Activated effector memory CD4-positive, alpha-beta T cell treated with Interleukin-2 at 50 U/mL for 16 hours (primary cell): Measurements from ENCODE around the gene CSF3.

Source experiments
- DNase-seq: peaks from one replicate; pipeline ENCODE4 v3.0.0-alpha.2; 2020

Gene CSF3, protein sequence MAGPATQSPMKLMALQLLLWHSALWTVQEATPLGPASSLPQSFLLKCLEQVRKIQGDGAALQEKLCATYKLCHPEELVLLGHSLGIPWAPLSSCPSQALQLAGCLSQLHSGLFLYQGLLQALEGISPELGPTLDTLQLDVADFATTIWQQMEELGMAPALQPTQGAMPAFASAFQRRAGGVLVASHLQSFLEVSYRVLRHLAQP

DNA sequence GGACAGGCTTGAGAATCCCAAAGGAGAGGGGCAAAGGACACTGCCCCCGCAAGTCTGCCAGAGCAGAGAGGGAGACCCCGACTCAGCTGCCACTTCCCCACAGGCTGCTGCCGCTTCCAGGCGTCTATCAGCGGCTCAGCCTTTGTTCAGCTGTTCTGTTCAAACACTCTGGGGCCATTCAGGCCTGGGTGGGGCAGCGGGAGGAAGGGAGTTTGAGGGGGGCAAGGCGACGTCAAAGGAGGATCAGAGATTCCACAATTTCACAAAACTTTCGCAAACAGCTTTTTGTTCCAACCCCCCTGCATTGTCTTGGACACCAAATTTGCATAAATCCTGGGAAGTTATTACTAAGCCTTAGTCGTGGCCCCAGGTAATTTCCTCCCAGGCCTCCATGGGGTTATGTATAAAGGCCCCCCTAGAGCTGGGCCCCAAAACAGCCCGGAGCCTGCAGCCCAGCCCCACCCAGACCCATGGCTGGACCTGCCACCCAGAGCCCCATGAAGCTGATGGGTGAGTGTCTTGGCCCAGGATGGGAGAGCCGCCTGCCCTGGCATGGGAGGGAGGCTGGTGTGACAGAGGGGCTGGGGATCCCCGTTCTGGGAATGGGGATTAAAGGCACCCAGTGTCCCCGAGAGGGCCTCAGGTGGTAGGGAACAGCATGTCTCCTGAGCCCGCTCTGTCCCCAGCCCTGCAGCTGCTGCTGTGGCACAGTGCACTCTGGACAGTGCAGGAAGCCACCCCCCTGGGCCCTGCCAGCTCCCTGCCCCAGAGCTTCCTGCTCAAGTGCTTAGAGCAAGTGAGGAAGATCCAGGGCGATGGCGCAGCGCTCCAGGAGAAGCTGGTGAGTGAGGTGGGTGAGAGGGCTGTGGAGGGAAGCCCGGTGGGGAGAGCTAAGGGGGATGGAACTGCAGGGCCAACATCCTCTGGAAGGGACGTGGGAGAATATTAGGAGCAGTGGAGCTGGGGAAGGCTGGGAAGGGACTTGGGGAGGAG lies at the start of gene CSF3:
CSF3 (plus strand) TSS at position 436 of the 993 bp plus-strand sequence; CDS start at position 471, 35 bp downstream.
- DNase-seq, result no peak

DNA sequence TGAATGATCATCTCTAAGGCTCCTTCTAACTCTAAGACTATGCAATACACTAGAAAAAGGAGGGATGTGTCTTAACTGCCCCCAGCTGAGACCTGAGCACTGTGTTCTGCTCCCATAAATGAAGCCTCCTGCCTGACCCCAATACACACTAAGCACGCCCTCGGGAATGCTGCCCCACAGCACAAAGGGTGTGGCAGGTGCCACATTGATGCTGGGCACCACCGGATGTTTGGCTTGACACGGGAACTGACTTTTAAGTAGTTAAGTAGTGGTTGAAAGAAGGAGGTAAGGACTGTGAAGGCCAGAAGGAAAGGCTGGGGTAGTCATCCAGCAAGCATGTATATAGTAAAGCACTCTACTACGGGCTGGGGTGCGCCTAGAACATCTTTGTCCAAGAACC lies 48.5 kb upstream of the CSF3 start:
- DNase-seq, result no peak

DNA sequence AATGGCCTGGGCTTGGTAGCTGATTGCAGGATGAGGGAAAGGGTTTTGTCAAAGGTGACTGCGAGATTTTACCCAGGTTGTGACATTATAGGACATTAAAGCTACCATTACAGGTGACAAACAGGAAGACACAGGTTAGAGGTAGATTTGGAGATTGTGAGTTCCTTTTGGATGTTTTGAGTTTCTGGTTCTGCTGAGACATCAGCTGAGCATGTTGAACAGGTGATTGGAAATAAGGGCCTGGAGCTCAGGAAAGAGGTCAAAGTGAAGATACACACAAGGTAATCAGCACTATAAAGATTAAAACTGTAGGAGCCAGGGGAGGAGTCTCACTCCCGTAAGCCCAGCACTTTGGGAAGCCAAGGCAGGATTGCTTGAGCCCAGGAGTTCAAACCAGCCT lies 46.5 kb upstream of the CSF3 start:
- no peak for DNase-seq

DNA sequence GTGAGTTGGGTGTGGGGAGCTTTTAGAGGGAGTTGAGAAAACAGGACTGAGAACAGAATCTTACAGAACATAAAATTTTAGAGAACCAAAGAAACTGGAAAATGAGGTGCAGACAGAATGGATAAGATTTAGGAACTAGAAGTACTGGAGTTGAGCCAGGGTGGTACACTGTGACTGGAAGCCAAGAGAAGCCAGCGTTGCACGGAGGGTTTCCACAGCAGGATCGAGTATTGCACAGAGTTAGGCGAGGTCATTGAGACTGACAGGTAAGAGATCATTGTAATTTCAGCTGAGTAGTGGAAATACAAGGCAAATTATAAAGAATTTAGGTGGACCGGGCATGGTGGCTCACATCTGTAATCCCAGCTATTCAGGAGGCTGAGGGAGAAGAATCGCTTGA lies 45.9 kb upstream of the CSF3 start:
- no peak for DNase-seq

DNA sequence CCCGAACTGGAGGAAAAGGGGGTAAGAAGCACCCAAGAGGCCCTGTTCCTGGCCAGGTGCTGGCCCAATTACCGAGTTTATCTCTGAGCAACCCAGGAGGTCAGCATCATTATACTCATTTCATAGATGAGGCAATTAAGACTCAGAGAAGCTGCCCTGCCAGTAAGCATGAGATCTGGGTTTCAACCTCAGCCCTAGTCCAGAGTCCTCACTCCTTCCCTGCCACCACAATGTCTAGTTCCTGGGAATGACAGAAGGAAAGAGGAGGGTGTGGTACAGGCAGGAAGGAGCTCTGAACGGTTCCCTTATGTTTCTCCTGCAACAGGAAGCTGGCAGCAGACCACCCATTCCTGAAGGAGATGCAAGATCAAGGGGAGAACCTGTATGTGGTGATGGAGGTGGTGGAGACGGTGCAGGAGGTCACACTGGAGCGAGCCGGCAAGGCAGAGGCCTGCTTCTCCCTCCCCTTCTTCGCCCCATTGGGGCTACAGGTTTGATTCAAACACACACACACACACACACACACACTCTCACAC lies 45.0 kb upstream of the CSF3 start:
- DNase-seq, result no peak

DNA sequence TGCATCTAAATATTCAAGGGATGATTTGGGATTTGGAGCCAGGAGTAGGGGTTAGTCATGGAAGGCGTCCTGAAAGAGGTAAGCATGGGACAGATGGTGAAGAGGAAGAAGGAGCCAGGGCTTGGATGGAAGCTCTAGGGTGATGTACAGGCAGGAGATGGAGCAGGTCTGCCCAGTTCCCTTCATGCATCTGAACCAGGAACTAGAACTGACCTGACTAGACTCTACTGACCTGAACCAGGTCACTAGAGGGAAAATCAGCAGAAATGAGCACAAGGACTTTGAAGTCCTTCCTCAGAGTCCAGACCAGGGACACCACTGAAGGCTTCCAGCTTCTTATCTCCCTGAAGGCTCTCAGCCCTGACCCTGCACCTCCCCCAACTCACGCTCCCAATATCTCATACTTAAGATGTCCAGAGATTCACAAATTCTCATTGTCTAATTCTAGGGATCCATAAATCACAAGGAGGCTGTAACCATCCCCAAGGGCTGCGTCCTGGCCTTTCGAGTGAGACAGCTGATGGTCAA lies 44.1 kb upstream of the CSF3 start:
- no peak for DNase-seq

DNA sequence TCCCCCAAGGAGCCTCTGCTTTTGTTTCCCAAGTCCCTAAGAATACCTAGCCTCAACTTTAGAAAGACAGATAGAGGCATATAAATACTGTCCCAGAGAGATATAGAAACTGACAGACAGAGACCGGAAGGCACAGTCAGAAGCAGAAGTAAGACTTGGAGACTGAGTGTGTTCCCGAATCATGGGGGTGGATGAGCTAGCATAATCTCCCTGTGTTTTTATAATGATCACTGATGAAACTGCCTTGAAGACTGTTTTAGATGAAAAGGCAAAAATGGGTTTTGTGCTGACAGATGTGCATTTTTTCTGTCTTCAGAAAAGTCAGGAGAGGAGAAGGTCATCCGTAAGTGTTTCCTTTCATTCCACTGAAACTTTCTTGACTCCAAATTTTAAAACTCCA lies 43.0 kb upstream of the CSF3 start:
- no peak for DNase-seq

DNA sequence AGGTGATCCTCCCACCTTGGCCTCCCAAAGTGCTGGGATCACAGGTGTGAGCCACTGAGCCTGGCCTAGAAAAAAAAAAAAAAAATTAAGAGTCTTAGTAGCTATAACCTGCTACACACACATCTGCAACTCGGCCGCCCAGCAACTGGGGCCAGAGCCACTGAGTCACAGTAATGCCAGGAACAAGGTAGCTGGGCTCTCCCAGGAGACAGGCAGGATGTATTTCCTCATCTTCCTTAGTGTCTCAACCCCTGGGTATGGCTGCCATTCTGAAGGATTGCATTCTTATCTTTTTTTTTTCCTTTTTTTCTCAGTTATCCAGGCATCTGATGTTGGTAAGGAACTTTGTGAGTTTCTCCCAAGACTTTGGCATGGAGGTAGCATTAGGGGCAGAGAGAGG lies 41.7 kb upstream of the CSF3 start:
- no peak for DNase-seq

DNA sequence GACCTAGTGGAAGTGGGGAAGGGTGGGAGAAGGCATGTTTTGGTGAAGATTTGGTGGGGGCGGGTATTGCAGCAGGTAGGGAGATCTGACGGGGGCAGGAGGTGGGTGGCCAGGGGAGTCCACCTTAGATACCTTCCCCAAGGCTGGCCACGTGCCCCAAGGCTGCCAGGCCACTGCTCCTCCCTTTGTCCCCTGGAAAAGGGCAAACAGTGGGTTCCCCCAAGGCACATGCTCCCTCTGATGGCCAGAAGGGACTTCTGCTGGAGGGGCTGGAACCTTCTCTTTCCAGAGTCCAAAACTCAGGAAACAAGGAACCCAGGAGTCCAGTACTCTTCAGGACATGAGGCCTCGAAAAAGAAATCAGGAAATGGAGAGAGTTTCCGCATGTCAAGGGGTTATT lies 40.8 kb upstream of the CSF3 start:
- no peak for DNase-seq

DNA sequence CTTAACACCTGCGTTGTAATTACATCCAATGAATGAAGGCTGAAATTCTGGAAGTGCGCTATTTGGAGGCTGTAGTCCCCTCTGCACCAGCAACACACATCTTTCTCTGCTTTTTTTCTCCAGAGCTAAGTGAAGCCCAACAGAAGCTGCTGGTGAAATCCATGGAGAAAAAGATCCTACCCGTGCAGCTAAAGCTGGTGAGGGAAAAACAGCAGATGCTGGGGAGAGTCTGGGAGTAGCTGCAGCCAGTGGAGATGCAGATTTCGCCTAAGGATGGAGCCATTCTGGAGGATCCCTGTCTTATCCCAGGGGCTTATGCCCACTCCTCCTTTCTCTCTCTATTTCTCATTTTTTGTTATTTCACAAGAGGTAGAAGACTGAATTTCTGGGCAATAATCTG lies 39.4 kb upstream of the CSF3 start:
- no peak for DNase-seq

DNA sequence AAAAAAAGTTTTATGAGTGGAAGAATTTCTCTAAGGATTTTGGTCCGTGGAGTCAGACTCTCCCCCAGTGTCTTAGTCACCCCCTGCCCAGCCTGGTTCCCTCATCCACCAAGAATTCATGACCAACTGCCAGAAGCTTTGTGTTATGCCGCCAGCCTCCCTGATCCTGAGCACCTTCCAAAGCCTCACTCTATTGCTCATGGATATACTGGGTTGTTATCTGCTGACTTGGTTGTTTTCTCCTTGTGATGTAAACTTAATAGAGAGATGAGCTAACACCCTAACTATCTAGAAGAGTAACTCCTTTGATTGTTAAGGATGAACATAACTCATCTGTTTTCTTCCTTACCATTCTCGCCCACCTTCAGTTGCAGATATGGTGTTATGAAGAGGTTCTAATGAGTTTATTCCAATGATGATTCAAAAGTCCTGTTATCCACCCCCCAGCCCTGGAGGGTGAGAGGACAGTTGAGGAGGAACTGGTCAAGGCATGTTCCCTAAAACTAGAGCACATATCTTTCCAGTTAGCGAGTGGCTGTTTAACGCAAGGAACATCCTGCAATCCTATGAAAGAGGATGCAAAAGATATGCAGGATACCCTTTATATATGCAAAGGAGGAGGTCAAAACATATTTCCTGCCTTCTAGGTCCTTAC lies 36.1 kb upstream of the CSF3 start:
- DNase-seq, result no peak

DNA sequence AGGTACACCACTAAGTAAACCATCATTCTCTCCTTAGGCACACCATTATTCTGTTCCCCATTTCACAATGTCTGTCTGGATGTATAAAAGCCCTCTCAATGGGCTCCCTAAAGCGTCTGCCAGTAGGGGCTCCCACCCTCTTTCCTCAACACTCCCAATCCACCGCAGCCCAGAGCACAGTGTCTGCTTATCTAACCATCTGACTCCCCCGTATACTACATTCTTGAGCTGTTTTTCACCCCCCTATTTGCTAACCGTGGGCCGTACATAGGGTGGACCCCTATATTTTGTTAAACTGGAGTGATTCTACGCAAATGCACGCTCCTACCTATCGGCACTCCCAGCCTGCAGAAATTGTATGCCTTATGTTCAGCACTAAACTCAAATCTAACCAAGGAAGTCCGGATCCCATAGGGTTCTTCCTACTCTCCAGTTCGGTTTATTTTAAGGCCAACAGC lies 35.3 kb upstream of the CSF3 start:
- no peak for DNase-seq

DNA sequence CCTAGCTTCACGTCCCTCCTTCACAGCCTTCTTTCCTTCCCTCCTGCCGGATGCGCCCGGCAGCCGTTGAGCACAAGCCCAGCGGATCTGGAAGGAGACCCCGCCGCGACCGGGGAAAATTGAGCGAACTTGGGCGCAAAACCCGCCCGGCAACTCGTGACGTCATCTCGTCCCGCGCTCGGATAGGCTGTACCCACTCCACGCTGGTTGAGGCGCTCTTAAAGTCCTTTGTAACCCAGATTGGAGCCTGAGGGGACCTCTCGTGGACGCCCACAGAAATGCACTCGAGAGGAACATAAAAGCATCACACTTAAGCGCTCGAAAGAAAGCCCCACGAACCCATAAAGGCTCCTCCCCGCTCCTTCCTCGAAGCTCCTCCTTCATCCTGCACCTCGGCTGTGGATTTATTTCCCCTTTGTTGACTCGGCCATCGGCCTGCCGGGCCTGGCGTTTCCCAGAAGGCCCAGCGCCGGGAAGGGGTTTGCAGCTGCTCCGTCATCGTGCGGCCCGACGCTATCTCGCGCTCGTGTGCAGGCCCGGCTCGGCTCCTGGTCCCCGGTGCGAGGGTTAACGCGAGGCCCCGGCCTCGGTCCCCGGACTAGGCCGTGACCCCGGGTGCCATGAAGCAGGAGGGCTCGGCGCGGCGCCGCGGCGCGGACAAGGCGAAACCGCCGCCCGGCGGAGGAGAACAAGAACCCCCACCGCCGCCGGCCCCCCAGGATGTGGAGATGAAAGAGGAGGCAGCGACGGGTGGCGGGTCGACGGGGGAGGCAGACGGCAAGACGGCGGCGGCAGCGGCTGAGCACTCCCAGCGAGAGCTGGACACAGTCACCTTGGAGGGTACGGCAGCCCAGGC lies 34.7 kb upstream of the CSF3 start, which contains the start of gene PSMD3:
PSMD3 (plus strand) TSS at position 457 of the 856 bp plus-strand sequence; CDS start at position 621, 164 bp downstream.
- peak; percentile 97 for DNase-seq

DNA sequence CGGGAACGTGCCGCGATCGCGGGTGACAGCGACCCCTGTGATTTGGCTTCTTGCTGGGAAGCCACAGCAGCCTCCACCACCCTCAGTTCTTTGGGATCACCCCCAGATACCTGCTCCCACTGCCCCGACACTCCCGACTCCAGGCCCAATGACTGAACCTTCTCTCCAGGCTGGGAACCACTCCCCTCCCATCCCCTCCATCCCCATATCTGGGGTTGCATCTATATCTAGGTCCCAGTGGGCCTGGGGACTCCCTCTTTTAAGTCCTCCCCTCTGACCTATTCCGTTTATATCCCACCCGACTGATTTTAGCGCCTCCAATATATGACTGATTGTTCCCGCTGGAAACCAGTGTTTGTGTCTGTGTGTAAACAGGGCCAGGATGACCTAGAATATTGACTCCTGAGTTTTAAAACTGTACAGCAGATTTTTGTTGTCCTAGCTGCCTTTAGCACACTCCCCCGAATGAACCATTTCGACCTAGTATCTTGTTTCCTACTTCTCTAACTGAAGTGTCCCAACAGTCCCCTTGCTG lies 34.0 kb upstream of the CSF3 start:
- no peak for DNase-seq

DNA sequence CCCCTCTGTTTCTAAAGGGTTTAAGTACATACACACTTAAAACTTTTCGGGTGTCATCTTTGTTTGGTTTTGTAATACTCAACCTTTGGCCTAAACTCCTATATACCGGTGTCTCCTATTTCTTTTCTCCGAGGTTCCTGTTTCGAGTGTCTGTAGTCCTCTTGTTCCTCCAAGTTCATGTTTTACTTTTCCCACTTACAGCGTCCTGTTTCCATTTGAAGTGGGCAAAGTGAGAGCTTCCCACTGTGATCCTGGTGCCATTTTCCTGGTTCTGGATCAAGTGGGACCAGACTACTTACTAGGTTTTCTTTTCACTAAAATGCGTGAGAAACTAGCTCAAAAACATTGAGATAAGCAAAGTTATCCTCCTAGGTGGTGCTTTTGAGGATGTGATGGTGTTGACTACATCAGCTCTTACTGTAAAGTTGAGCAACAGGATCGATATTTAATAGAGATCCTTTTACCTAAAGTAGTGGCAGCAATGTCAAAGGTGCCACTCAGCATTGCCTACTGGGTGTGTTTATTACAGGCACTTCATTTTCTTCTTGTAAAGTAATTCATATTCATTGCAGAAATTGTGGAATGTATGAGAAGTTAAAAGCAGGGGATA lies 33.4 kb upstream of the CSF3 start:
- no peak for DNase-seq

DNA sequence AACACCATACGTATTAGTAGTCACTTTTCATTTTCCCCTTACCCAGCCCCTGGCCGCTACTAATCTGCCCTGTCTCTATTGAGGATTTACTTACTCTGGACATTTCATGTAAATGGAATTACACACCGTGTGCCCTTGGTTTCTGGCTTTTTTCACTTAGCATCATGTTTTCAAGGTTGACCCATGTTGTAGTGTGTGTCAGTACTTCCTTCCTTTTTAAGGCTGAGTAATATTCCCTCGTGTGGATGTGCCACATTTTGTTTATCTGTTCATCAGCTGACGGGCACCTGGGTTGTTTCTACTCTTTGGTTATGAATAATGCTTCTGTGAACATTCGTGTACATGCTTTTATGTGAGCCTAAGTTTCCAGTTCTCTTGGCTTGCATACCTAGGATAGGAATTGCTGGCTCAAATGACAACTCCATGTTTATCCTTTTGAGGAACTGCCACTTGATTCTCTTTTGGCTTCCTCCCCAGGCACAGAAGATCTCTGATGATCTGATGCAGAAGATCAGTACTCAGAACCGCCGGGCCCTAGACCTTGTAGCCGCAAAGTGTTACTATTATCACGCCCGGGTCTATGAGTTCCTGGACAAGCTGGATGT lies 26.9 kb upstream of the CSF3 start:
- no peak for DNase-seq

DNA sequence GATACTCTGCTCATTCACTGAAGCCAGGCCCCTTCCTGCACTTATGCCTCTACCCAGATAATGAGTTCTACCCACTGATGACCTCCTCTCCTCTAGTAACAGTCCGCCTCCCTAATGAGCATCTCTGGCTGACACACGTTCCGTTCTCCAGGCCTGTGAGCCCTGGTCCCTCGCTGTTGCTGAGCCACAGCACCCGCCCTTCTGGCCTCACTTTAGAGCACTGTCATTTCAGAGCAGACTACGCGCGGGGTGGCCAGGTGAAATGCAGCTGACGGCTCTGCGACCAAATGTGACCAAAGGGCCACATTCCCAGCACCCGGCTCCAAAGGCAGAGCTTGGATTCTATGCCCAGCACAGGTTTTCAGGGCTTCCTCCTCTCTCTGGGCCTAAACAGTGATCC lies 20.8 kb upstream of the CSF3 start:
- DNase-seq, result no peak

DNA sequence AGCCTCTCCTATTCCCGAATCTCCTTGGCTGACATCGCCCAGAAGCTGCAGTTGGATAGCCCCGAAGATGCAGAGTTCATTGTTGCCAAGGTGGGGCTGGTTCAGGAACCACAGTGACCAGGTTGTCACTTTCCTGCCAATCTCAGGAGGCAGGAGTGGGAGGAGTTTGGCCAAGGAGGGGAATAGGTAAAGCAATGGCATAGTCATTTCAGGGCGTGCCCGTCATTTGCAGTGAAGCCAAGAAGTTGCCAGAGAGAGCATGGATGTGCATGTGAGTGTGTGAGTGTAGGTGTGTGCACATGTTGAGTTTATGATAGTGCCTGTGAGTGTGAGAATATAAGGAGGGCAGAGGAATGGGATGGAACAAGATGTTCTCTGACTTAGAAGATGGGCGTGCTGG lies 19.8 kb upstream of the CSF3 start:
- DNase-seq, result no peak

DNA sequence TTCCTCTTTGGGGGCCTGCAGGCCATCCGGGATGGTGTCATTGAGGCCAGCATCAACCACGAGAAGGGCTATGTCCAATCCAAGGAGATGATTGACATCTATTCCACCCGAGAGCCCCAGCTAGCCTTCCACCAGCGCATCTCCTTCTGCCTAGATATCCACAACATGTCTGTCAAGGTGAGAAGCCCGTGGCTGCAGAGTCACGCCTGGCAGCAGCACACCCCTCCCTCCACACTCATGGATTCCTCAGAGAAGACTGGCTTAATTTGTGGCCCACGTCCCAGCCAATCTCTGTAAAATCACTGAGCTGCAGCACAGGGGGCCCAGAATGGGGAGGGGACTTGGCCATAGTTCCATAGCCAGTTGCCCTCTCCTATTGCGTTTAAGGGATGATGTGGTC lies 19.1 kb upstream of the CSF3 start:
- DNase-seq, result no peak

DNA sequence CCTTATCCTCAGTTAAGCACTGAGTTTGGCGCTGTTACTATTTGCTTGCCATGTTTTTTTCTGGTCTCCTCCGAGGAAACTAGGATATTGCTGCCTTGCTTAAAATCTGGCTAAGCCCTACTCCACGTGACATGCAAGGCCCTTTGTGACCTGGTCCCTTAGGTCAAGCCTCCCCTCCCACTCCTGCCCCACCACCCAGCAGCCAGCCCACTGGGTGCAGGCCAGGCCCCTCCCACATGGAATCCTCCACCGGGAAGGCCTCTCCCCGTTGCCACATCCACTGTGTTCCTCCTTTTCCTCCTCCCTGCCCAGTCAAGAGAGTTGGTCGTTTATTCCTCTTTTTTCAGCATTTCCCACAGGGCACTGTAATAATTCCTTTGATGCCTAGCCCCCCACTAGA lies 18.4 kb upstream of the CSF3 start:
- no peak for DNase-seq

DNA sequence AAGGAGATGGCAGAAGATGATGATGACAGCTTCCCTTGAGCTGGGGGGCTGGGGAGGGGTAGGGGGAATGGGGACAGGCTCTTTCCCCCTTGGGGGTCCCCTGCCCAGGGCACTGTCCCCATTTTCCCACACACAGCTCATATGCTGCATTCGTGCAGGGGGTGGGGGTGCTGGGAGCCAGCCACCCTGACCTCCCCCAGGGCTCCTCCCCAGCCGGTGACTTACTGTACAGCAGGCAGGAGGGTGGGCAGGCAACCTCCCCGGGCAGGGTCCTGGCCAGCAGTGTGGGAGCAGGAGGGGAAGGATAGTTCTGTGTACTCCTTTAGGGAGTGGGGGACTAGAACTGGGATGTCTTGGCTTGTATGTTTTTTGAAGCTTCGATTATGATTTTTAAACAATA lies 17.7 kb upstream of the CSF3 start:
- DNase-seq, result no peak
